ENCODE data around the gene LARP1. TPM values are rescaled to one million over a fixed set of nuclear protein-coding genes. Genes with fewer than 3 reads are reported as not detected.

The LARP1 gene
- total and polyA plus RNA-seq, 2 experiments from 2014 or later = 133 to 302 TPM

DNA sequence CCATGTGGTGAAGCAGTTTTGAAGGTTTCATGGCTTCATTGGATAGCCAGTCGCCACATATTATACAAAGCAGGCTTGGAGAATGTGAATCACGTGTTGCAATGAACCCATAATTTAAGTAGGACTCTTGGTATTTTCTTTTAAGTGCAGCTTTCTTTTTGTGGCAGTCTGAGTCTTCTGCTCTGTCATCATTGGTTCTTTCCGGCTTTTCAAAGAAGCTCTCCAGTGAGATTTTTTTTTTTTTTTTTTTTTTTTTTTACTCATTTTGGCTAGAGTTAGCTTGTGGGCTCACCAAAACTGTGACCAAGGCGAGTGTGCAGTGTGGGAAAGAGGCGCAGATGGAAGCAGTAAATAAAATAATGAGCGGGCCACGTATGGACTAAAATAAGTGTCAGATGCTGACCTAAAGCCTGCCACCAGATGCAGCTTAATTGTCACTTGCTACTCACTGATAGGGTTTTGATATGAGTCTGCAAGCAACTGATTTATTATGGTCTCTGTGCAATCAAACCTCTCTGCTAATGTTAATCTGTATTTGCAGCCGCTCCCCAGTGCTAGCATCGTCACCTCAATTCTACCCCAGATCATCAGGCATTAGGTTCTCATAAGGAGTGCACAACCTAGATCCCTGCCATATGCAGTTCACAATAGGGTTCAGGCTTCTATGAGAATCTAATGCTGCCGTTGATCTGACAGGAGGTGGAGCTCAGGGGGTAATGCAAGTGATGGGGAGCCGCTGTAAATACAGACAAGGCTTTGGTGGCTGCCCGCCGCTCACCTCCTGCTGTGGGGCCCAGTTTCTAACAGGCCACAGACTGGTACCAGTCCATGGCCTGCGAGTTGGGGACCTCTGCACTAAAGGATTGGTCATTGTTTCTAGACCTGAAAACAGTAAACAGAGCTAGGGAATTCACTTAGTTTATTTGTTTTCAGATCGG lies 45.5 kb upstream of the LARP1 start:
- no peaks in the 10 kb centered on the region for H3K36me3 ChIP-seq (ENCODE audit: insufficient read depth)
- H3K36me3 Mint-ChIP-seq (ENCODE audit: low read depth) = no peaks in the 10 kb centered on the region
- DNase-seq (ENCODE audit: low spot score) = no peak
- no peaks in the 10 kb centered on the region for H3K9me3 Mint-ChIP-seq
- no peaks in the 10 kb centered on the region for H3K27me3 ChIP-seq (ENCODE audit: insufficient read depth)
- no peak overlapping the region for H2AFZ ChIP-seq
- peaks cover 7% of the 10 kb centered on the region for H3F3A ChIP-seq (replicated peaks; ENCODE audit: low read depth)
- H4K20me1 ChIP-seq (replicated peaks; ENCODE audit: insufficient read depth) = no peaks in the 10 kb centered on the region
- TF ChIP-seq, protein P1, sequence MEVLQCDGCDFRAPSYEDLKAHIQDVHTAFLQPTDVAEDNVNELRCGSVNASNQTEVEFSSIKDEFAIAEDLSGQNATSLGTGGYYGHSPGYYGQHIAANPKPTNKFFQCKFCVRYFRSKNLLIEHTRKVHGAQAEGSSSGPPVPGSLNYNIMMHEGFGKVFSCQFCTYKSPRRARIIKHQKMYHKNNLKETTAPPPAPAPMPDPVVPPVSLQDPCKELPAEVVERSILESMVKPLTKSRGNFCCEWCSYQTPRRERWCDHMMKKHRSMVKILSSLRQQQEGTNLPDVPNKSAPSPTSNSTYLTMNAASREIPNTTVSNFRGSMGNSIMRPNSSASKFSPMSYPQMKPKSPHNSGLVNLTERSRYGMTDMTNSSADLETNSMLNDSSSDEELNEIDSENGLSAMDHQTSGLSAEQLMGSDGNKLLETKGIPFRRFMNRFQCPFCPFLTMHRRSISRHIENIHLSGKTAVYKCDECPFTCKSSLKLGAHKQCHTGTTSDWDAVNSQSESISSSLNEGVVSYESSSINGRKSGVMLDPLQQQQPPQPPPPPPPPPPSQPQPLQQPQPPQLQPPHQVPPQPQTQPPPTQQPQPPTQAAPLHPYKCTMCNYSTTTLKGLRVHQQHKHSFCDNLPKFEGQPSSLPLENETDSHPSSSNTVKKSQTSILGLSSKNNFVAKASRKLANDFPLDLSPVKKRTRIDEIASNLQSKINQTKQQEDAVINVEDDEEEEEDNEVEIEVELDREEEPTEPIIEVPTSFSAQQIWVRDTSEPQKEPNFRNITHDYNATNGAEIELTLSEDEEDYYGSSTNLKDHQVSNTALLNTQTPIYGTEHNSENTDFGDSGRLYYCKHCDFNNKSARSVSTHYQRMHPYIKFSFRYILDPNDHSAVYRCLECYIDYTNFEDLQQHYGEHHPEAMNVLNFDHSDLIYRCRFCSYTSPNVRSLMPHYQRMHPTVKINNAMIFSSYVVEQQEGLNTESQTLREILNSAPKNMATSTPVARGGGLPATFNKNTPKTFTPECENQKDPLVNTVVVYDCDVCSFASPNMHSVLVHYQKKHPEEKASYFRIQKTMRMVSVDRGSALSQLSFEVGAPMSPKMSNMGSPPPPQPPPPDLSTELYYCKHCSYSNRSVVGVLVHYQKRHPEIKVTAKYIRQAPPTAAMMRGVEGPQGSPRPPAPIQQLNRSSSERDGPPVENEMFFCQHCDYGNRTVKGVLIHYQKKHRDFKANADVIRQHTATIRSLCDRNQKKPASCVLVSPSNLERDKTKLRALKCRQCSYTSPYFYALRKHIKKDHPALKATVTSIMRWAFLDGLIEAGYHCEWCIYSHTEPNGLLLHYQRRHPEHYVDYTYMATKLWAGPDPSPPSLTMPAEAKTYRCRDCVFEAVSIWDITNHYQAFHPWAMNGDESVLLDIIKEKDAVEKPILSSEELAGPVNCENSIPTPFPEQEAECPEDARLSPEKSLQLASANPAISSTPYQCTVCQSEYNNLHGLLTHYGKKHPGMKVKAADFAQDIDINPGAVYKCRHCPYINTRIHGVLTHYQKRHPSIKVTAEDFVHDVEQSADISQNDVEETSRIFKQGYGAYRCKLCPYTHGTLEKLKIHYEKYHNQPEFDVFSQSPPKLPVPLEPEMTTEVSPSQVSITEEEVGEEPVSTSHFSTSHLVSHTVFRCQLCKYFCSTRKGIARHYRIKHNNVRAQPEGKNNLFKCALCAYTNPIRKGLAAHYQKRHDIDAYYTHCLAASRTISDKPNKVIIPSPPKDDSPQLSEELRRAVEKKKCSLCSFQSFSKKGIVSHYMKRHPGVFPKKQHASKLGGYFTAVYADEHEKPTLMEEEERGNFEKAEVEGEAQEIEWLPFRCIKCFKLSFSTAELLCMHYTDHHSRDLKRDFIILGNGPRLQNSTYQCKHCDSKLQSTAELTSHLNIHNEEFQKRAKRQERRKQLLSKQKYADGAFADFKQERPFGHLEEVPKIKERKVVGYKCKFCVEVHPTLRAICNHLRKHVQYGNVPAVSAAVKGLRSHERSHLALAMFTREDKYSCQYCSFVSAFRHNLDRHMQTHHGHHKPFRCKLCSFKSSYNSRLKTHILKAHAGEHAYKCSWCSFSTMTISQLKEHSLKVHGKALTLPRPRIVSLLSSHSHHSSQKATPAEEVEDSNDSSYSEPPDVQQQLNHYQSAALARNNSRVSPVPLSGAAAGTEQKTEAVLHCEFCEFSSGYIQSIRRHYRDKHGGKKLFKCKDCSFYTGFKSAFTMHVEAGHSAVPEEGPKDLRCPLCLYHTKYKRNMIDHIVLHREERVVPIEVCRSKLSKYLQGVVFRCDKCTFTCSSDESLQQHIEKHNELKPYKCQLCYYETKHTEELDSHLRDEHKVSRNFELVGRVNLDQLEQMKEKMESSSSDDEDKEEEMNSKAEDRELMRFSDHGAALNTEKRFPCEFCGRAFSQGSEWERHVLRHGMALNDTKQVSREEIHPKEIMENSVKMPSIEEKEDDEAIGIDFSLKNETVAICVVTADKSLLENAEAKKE (CRISPR knock-in tag; IDR thresholded peaks at IDR 0.05) = no peak
- TF ChIP-seq CREB1 (CRISPR knock-in tag; IDR thresholded peaks at IDR 0.05; ENCODE audit: low read depth) (no peak), STAT1 (IDR thresholded peaks at IDR 0.05; ENCODE audit: unreplicated experiment) (no peak), ZNF114 (CRISPR knock-in tag; IDR thresholded peaks at IDR 0.05) (no peak), EZH2phosphoT487 (IDR thresholded peaks at IDR 0.05; ENCODE audit: unreplicated experiment) (no peak), JUNB (IDR thresholded peaks at IDR 0.05; ENCODE audit: unreplicated experiment) (no peak), NANOG (IDR thresholded peaks at IDR 0.05; ENCODE audit: borderline replicate concordance) (no peak), ZNF331 (CRISPR knock-in tag; IDR thresholded peaks at IDR 0.05; ENCODE audit: low read depth) (no peak), POLR2AphosphoS5 (IDR thresholded peaks at IDR 0.05; ENCODE audit: low read depth) (no peak), EZH2 (IDR thresholded peaks at IDR 0.05; ENCODE audit: low read depth, unreplicated experiment) (no peak)
- TF ChIP-seq, protein P2, sequence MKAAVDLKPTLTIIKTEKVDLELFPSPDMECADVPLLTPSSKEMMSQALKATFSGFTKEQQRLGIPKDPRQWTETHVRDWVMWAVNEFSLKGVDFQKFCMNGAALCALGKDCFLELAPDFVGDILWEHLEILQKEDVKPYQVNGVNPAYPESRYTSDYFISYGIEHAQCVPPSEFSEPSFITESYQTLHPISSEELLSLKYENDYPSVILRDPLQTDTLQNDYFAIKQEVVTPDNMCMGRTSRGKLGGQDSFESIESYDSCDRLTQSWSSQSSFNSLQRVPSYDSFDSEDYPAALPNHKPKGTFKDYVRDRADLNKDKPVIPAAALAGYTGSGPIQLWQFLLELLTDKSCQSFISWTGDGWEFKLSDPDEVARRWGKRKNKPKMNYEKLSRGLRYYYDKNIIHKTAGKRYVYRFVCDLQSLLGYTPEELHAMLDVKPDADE (IDR thresholded peaks at IDR 0.05) = no peak
- TF ChIP-seq, protein P3, sequence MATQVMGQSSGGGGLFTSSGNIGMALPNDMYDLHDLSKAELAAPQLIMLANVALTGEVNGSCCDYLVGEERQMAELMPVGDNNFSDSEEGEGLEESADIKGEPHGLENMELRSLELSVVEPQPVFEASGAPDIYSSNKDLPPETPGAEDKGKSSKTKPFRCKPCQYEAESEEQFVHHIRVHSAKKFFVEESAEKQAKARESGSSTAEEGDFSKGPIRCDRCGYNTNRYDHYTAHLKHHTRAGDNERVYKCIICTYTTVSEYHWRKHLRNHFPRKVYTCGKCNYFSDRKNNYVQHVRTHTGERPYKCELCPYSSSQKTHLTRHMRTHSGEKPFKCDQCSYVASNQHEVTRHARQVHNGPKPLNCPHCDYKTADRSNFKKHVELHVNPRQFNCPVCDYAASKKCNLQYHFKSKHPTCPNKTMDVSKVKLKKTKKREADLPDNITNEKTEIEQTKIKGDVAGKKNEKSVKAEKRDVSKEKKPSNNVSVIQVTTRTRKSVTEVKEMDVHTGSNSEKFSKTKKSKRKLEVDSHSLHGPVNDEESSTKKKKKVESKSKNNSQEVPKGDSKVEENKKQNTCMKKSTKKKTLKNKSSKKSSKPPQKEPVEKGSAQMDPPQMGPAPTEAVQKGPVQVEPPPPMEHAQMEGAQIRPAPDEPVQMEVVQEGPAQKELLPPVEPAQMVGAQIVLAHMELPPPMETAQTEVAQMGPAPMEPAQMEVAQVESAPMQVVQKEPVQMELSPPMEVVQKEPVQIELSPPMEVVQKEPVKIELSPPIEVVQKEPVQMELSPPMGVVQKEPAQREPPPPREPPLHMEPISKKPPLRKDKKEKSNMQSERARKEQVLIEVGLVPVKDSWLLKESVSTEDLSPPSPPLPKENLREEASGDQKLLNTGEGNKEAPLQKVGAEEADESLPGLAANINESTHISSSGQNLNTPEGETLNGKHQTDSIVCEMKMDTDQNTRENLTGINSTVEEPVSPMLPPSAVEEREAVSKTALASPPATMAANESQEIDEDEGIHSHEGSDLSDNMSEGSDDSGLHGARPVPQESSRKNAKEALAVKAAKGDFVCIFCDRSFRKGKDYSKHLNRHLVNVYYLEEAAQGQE (IDR thresholded peaks at IDR 0.05; ENCODE audit: unreplicated experiment) = no peak
- TF ChIP-seq, protein P4, sequence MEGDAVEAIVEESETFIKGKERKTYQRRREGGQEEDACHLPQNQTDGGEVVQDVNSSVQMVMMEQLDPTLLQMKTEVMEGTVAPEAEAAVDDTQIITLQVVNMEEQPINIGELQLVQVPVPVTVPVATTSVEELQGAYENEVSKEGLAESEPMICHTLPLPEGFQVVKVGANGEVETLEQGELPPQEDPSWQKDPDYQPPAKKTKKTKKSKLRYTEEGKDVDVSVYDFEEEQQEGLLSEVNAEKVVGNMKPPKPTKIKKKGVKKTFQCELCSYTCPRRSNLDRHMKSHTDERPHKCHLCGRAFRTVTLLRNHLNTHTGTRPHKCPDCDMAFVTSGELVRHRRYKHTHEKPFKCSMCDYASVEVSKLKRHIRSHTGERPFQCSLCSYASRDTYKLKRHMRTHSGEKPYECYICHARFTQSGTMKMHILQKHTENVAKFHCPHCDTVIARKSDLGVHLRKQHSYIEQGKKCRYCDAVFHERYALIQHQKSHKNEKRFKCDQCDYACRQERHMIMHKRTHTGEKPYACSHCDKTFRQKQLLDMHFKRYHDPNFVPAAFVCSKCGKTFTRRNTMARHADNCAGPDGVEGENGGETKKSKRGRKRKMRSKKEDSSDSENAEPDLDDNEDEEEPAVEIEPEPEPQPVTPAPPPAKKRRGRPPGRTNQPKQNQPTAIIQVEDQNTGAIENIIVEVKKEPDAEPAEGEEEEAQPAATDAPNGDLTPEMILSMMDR (conservative IDR thresholded peaks at IDR 0.05; ENCODE audit: low read depth in 2 of 2) = no peak
- ATAC-seq = no peak
- no peak overlapping the region for H3K4me3 ChIP-seq
- H3K27me3 Mint-ChIP-seq (ENCODE audit: insufficient read depth, low read depth, poor library complexity) = peaks cover 2% of the 10 kb centered on the region
- H3K79me2 ChIP-seq (replicated peaks; ENCODE audit: insufficient read depth) = peaks cover 26% of the 10 kb centered on the region
- H3K4me2 ChIP-seq = no peak overlapping the region
- H3K27ac Mint-ChIP-seq = no peak overlapping the region
- peaks cover 54% of the 10 kb centered on the region for H3K4me1 Mint-ChIP-seq
- no peaks in the 10 kb centered on the region for H3K9me2 ChIP-seq (ENCODE audit: insufficient read depth)
- H3K4me1 ChIP-seq (ENCODE audit: insufficient read depth) = peaks cover 36% of the 10 kb centered on the region
- H3K27ac ChIP-seq (ENCODE audit: low read depth) = no peak overlapping the region
- H3K4me3 Mint-ChIP-seq = no peak overlapping the region

All from GM23338 (cell line).